K562 (cell line): ENCODE measurements around the gene APOA1. TPM values are rescaled to one million over a fixed set of nuclear protein-coding genes. Genes with fewer than 3 reads are reported as not detected.

Experiments used
- ATAC-seq: fragments of 200-7000 bp; cut with Tn5 transposase; 3 replicates; pipeline ENCODE4 v1.9.1; 2020; ENCODE audit warnings: moderate library complexity
- BruUV-seq: library from RNA; stranded (reverse); fragments of 400-500 nt; replicated peaks from 2 replicates; lab custom pipeline; 2021; lab: Mats Ljungman, UMichigan
- CTCF ChIA-PET: fragments of 300-600 bp; formaldehyde crosslinking; extraction: SDS; loops from one replicate; lab custom pipeline; 2021; ENCODE audit warnings: low intra/inter-chr PET ratio; lab: Yijun Ruan, JAX
- POLR2A ChIA-PET: fragments of 300-600, 350-650 bp; sonication (Branson Sonifier 250); formaldehyde crosslinking; extraction: SDS; loops from one replicate; lab custom pipeline; 2021; ENCODE audit warnings: antibody characterized with exemption, inconsistent platforms; lab: Yijun Ruan, JAX
- DNase-seq, 4 experiments: peaks; one replicate each; pipeline versions ENCODE4 v3.0.0 to v3.0.0-alpha.2; 2011 to 2018; ENCODE audit warnings: low spot score in 3 of 4, mixed read lengths in 3 of 4; ENCODE audit errors: extremely low read depth in 1 of 4
- FAIRE-seq: peaks from 2 replicates; lab custom pipeline; 2011; peaks lifted over from hg19 to GRCh38; lab: Jason Lieb, UNC
- H2AFZ ChIP-seq: 2 replicates; pipeline ENCODE4 v1.6.0; 2011; ENCODE audit warnings: low read depth, low read length, control low read depth, inconsistent platforms
- H3K27ac ChIP-seq: fragments of 200-600 bp; 3 replicates; pipeline ENCODE4 v1.8.0; 2011; ENCODE audit warnings: low read depth, mild to moderate bottlenecking, control low read depth, inconsistent platforms, low read length, moderate library complexity, mixed read lengths; ENCODE audit errors: extremely low read depth
- H3K27me3 ChIP-seq, 2 experiments: fragments of 300-600 bp in 1 of 2; 2 replicates in 1 of 2; 3 replicates in 1 of 2; pipeline versions ENCODE4 v1.6.0 to v1.8.0; 2011; ENCODE audit warnings: inconsistent platforms in 2 of 2, low read length in 2 of 2, mild to moderate bottlenecking in 1 of 2, mixed read lengths in 1 of 2, moderate library complexity in 1 of 2; ENCODE audit not compliant: control insufficient read depth in 2 of 2, insufficient read depth in 2 of 2
- H3K36me3 ChIP-seq: fragments of 300-600 bp; 3 replicates; pipeline ENCODE4 v1.8.0; 2011; ENCODE audit warnings: mild to moderate bottlenecking, low read length, inconsistent platforms; ENCODE audit not compliant: control insufficient read depth, insufficient read depth
- H3K4me1 ChIP-seq, 2 experiments: fragments of 200-600 bp in 1 of 2; replicated peaks in 1 of 2; 2 replicates in 1 of 2; 3 replicates in 1 of 2; pipeline versions ENCODE4 v1.5.1 to v1.8.0; 2011; ENCODE audit warnings: inconsistent platforms in 2 of 2, low read length in 2 of 2, mild to moderate bottlenecking in 1 of 2, mixed read lengths in 1 of 2, moderate library complexity in 1 of 2; ENCODE audit not compliant: control insufficient read depth in 2 of 2, insufficient read depth in 2 of 2
- H3K4me2 ChIP-seq: 2 replicates; pipeline ENCODE4 v1.6.1; 2011; ENCODE audit warnings: low read length, control low read depth, inconsistent platforms, mixed read lengths; ENCODE audit not compliant: insufficient read depth
- H3K4me3 ChIP-seq: fragments of 200-600 bp; sonication (generic), shearing (Covaris generic); 2 replicates; pipeline ENCODE4 v1.5.1; 2016; ENCODE audit warnings: control low read depth, inconsistent platforms
- H3K79me2 ChIP-seq: fragments of 200-600 bp; 3 replicates; pipeline ENCODE4 v1.8.0; 2011; ENCODE audit warnings: low read length, inconsistent platforms; ENCODE audit not compliant: control insufficient read depth, insufficient read depth
- H3K9ac ChIP-seq, 2 experiments: 2 replicates each; pipeline versions ENCODE4 v1.6.0 to v1.6.1; 2011; ENCODE audit warnings: low read depth in 2 of 2, low read length in 2 of 2, control low read depth in 1 of 2, inconsistent platforms in 1 of 2, mild to moderate bottlenecking in 1 of 2, mixed read lengths in 1 of 2; ENCODE audit not compliant: insufficient read depth in 1 of 2
- H3K9me1 ChIP-seq: one replicate; pipeline ENCODE4 v1.6.0; 2011; ENCODE audit warnings: inconsistent platforms, mild to moderate bottlenecking, low read length, moderate library complexity; ENCODE audit not compliant: control insufficient read depth, insufficient read depth
- H3K9me3 ChIP-seq: replicated peaks from 2 replicates; pipeline ENCODE4 v1.5.1; 2011; ENCODE audit warnings: low read depth, low read length, inconsistent platforms; ENCODE audit not compliant: control insufficient read depth, insufficient read depth
- H4K20me1 ChIP-seq: replicated peaks from 2 replicates; pipeline ENCODE4 v1.6.1; 2011; ENCODE audit warnings: low read length, inconsistent platforms, mixed read lengths; ENCODE audit not compliant: control insufficient read depth, insufficient read depth
- CBX3 ChIP-seq, 2 experiments: IDR thresholded peaks; 1 replicate in 1 of 2; 2 replicates in 1 of 2; pipeline ENCODE4 v1.6.1; 2012; ENCODE audit warnings: inconsistent platforms in 2 of 2, low read length in 2 of 2, borderline replicate concordance in 1 of 2, control low read depth in 1 of 2
- CREM ChIP-seq: IDR thresholded peaks from 2 replicates; pipeline ENCODE4 v1.6.1; 2014; ENCODE audit warnings: antibody characterized with exemption, low read depth
- CXXC5 ChIP-seq: fragments of 250-450 bp; sonication (Bioruptor Pico); IDR thresholded peaks from 2 replicates; pipeline ENCODE4 v1.8.0; 2022; ENCODE audit warnings: inconsistent platforms, mild to moderate bottlenecking, moderate library complexity
- HMGN3 ChIP-seq: IDR thresholded peaks from 2 replicates; pipeline ENCODE4 v1.6.1; 2011; ENCODE audit warnings: borderline replicate concordance, low read depth, mild to moderate bottlenecking, mixed read lengths, low read length; ENCODE audit not compliant: insufficient read length; ENCODE audit errors: extremely low read depth
- HOXB6 ChIP-seq: fragments of 250-450 bp; sonication (Bioruptor Pico); IDR thresholded peaks from 2 replicates; pipeline ENCODE4 v1.5.1; 2022; ENCODE audit warnings: mild to moderate bottlenecking, borderline replicate concordance
- MAZ ChIP-seq, 2 experiments: fragments of 450-650 bp in 1 of 2; sonication (generic) in 1 of 2; formaldehyde crosslinking; IDR thresholded peaks in 1 of 2; conservative IDR thresholded peaks in 1 of 2; 2 replicates each; pipeline versions ENCODE4 v1.4.0 to v1.5.0; 2020; ENCODE audit warnings: mild to moderate bottlenecking in 1 of 2, missing genetic modification reagents in 1 of 2
- POLR2G ChIP-seq: fragments of 200-400 bp; formaldehyde crosslinking; IDR thresholded peaks from 2 replicates; pipeline ENCODE4 v1.6.1; 2017; ENCODE audit warnings: low read depth, mild to moderate bottlenecking, antibody characterized with exemption, low read length, moderate library complexity
- TFAP4 ChIP-seq: sonication (generic); formaldehyde crosslinking; IDR thresholded peaks from 2 replicates; pipeline ENCODE4 v1.8.0; 2022; ENCODE audit warnings: missing genetic modification reagents, mild to moderate bottlenecking, moderate library complexity, borderline replicate concordance
- ZKSCAN8 ChIP-seq: fragments of 200-800 bp; sonication (Bioruptor generic); IDR thresholded peaks from 2 replicates; pipeline ENCODE4 v1.6.1; 2016; ENCODE audit warnings: missing genetic modification characterization, missing compliant biosample characterization
- WGBS: fragments of 100-300 bp; shearing (Covaris generic); methylation state at CpG from one replicate; pipeline ENCODE4 v1.1.6; 2016; ENCODE audit warnings: low coverage, mixed read lengths; ENCODE audit not compliant: insufficient coverage; ENCODE audit errors: missing lambda C conversion rate; 5-methylcytosine and 5-hydroxymethylcytosine counted together
- in situ Hi-C: fragments of 300-500 bp; cut with MboI; formaldehyde crosslinking; loops from 4 replicates; pipeline ENCODE4 v1.15.0; 2018; ENCODE audit warnings: inconsistent platforms, mixed read lengths
- intact Hi-C: fragments of 100-400 bp; cut with micrococcal nuclease; formaldehyde crosslinking; loops from 2 replicates; pipeline ENCODE4 v1.14.2; 2022
- polyA plus RNA-seq, 8 experiments: library from polyadenylated mRNA; depleted of rRNA in 4 of 8; stranded (reverse) in 5 of 8; unstranded in 3 of 8; fragments of >200 nt; fragmentation: Nextera tagmentation in 2 of 8; fragmentation: Illumina TruSeq in 1 of 8; extraction: Ambion mirVana in 2 of 8; extraction: Trizol in 1 of 8; gene quantifications; 2 replicates each; pipeline versions ENCODE4 v1.2.1 to v1.2.3, GENCODE V29; 2011 to 2014; ENCODE audit warnings: inconsistent platforms in 1 of 8, missing spikeins in 1 of 8
- total RNA-seq, 7 experiments: library from RNA; depleted of rRNA in 6 of 7; stranded (reverse); fragments of >200 nt in 6 of 7; fragmentation: Illumina TruSeq in 2 of 7; extraction: Trizol in 2 of 7; gene quantifications; 2 replicates each; pipeline versions ENCODE4 v1.2.1 to v1.2.3, GENCODE V29; 2011 to 2021; ENCODE audit warnings: low replicate concordance in 1 of 7
- TF ChIP-seq, protein P1 (sequence below), 2 experiments: fragments of 450-650 bp; formaldehyde crosslinking in 1 of 2; IDR thresholded peaks; 2 replicates each; pipeline versions ENCODE4 v1.4.0 to v1.6.1; 2014 to 2020; ENCODE audit warnings: mild to moderate bottlenecking in 2 of 2, borderline replicate concordance in 1 of 2, low read depth in 1 of 2

APOA1 gene
- total and polyA plus RNA-seq, 9 of the 15 experiments (the other 6 are each of a cell fraction or from before 2014, with no cell fraction given) = 1.8 TPM; not detected in 8

- H2AFZ ChIP-seq = peak overlapping the region; percentile 88
- no peaks in the 10 kb centered on the region for H3K9me3 ChIP-seq
- DNase-seq = peak; percentile 84 to 92 (median 91)
- CTCF ChIA-PET = no interaction called here
- no peaks in the 10 kb centered on the region for H4K20me1 ChIP-seq
- no peaks in the 10 kb centered on the region for H3K79me2 ChIP-seq
- intact Hi-C loops = loop anchor here (1.0 to 10.0 kb wide), 2 partner anchors 48 to 101 kb away; partner anchors contain the start of gene ZPR1
- peak overlapping the region; percentile 39 to 89; a peak in 2 of 4 replicates for H3K9ac ChIP-seq
- H3K4me1 ChIP-seq = peaks cover 12 to 30% of the 10 kb centered on the region in 2 experiments; a peak in 4 of 5 replicates
- H3K27me3 ChIP-seq = peaks cover 0 to 7% of the 10 kb centered on the region in 2 experiments; a peak in 2 of 5 replicates
- H3K36me3 ChIP-seq = no peaks in the 10 kb centered on the region
- peak overlapping the region; percentile 77 for H3K4me2 ChIP-seq
- in situ Hi-C loops = no loop called here
- BruUV-seq = no TSS peak
- ATAC-seq = peak; percentile 88
- 17% methylated on average over 33 of the region's 57 CpGs for WGBS
- no peak overlapping the region for H3K27ac ChIP-seq
- no peaks in the 10 kb centered on the region for H3K9me1 ChIP-seq
- POLR2A ChIA-PET = interaction anchor here (0.6 to 1.5 kb wide), 9 partner anchors 12 to 337 kb away, joined by 3 to 7 read pairs (median 3); no protein-coding TSS in a partner anchor
- peak; percentile 90 for FAIRE-seq
- H3K4me3 ChIP-seq = peak overlapping the region; percentile 24
- TF ChIP-seq, protein P1, sequence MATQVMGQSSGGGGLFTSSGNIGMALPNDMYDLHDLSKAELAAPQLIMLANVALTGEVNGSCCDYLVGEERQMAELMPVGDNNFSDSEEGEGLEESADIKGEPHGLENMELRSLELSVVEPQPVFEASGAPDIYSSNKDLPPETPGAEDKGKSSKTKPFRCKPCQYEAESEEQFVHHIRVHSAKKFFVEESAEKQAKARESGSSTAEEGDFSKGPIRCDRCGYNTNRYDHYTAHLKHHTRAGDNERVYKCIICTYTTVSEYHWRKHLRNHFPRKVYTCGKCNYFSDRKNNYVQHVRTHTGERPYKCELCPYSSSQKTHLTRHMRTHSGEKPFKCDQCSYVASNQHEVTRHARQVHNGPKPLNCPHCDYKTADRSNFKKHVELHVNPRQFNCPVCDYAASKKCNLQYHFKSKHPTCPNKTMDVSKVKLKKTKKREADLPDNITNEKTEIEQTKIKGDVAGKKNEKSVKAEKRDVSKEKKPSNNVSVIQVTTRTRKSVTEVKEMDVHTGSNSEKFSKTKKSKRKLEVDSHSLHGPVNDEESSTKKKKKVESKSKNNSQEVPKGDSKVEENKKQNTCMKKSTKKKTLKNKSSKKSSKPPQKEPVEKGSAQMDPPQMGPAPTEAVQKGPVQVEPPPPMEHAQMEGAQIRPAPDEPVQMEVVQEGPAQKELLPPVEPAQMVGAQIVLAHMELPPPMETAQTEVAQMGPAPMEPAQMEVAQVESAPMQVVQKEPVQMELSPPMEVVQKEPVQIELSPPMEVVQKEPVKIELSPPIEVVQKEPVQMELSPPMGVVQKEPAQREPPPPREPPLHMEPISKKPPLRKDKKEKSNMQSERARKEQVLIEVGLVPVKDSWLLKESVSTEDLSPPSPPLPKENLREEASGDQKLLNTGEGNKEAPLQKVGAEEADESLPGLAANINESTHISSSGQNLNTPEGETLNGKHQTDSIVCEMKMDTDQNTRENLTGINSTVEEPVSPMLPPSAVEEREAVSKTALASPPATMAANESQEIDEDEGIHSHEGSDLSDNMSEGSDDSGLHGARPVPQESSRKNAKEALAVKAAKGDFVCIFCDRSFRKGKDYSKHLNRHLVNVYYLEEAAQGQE (IDR thresholded peaks at IDR 0.05; ENCODE audit: borderline replicate concordance) = peak; percentile 68; the same call in 1 of the 2 replicates
- TF ChIP-seq, protein P1 (CRISPR knock-in tag; IDR thresholded peaks at IDR 0.05; ENCODE audit: low read depth) = no peak
- TF ChIP-seq HMGN3 (peak; percentile 31), POLR2G (peak; percentile 73), HOXB6 (no peak), CBX3 (IDR thresholded peaks at IDR 0.05; ENCODE audit: borderline replicate concordance in 1 of 2, low read length in 2 of 2) (peak in 1 of 2 experiments; percentile 85; a peak in 1 of 3 replicates), MAZ (CRISPR knock-in tag; conservative IDR thresholded peaks at IDR 0.05 in 1 of 2, IDR thresholded peaks at IDR 0.05 in 1 of 2) (peak in 1 of 2 experiments; percentile 56; a peak in 1 of 4 replicates), CREM (peak; percentile 33; the same call in 1 of the 2 replicates), TFAP4 (peak; percentile 66; the same call in 1 of the 2 replicates), CXXC5 (CRISPR knock-in tag) (peak; percentile 88), ZKSCAN8 (CRISPR knock-in tag) (no peak)
These were observed 1.4 kb downstream of the APOA1 start for GRCh38 chr11:116835791-116836631.
